GM12892 (cell line): ENCODE results near the gene IAPP.

ENCODE experiments used
- POLR2A ChIP-seq: IDR thresholded peaks from 2 replicates; pipeline ENCODE4 v1.6.1; 2011; ENCODE audit warnings: low read depth, low read length, control low read depth
- POLR2AphosphoS5 ChIP-seq: IDR thresholded peaks from 2 replicates; pipeline ENCODE4 v1.6.1; 2011; ENCODE audit warnings: low read depth, low read length, control low read depth

DNA sequence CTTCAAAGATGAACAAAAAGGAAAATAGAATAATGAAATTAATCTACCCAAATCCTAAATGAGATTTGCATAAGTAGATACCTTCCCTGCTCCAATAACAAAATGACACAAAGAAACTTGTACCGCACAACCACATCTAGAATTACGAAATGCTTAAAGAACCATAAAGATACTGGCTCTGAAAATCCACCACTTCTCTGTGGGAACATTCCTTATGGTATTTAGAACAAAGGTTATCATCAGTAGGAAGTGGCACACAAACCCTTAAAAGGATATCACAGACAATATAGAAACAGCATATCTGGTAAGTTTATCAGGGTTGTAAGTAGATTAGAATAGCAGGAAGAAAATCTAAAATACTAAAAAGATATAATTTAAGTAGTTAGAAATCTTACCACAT, 11.6 kb downstream of the IAPP start:
- TF ChIP-seq POLR2AphosphoS5 (no peak), POLR2A (no peak)
